ENCODE results near the gene ENTHD1. TPM values are rescaled to one million over a fixed set of nuclear protein-coding genes. Genes with fewer than 3 reads are reported as not detected.

Gene ENTHD1
- total and polyA plus RNA-seq, 8 donors, result not detected

DNA sequence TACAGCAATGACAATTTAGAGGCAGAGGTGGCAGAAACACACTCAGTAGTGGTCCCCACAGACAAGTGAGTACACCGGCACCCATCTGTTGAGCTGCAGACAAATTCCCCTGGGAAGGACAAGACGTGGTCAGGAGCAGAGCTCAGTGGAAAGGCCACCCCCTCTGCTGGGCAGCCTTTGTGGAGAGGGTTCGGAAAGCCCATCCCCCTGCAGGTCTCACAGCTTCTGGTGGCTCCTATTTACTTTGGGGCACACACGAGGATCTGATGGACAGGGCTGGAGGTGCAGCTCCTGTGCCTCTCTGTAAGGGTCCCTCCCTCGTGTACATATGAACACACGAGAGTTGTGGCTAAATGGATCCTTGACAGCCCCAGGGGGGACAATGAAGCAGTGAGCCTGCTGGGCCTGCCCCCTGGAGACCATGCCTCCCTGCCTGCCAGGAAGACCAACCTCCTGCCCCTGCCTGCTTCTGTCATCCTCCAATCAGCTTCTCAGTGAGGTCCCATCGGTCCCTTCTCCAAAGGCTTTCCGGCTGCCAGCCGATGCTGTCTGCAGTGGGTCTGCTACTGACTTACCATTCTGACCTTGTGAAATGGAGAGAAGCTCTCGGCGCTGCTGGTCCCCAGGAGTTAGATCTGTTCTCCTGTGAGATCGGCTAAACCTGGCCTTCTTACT, 161.5 kb downstream of the ENTHD1 start:
- Histone ChIP-seq H3K4me3 (no peak overlapping the region), H3K27ac (no peak overlapping the region), H3K4me1 (no peaks in the 10 kb centered on the region), H3K27me3 (peaks cover 0 to 56% (median 4%) of the 10 kb centered on the region in 3 donors), H3K36me3 (no peaks in the 10 kb centered on the region), H3K9me3 (no peaks in the 10 kb centered on the region)
- DNase-seq, result no peak
- intact Hi-C loops (cut with DNase I; ENCODE audit: low total_unique reads), result no loop called here
- WGBS, 5 donors, result 42 to 51% (median 44%) methylated on average over 8 to 12 of the region's 12 CpGs
- TF ChIP-seq POLR2A (IDR thresholded peaks at IDR 0.05), result no peak
- no peak for TF ChIP-seq POLR2AphosphoS5 (IDR thresholded peaks at IDR 0.05)
- TF ChIP-seq, protein P1, sequence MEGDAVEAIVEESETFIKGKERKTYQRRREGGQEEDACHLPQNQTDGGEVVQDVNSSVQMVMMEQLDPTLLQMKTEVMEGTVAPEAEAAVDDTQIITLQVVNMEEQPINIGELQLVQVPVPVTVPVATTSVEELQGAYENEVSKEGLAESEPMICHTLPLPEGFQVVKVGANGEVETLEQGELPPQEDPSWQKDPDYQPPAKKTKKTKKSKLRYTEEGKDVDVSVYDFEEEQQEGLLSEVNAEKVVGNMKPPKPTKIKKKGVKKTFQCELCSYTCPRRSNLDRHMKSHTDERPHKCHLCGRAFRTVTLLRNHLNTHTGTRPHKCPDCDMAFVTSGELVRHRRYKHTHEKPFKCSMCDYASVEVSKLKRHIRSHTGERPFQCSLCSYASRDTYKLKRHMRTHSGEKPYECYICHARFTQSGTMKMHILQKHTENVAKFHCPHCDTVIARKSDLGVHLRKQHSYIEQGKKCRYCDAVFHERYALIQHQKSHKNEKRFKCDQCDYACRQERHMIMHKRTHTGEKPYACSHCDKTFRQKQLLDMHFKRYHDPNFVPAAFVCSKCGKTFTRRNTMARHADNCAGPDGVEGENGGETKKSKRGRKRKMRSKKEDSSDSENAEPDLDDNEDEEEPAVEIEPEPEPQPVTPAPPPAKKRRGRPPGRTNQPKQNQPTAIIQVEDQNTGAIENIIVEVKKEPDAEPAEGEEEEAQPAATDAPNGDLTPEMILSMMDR (IDR thresholded peaks at IDR 0.05), result no peak
- TF ChIP-seq EP300 (IDR thresholded peaks at IDR 0.05), result no peak

DNA sequence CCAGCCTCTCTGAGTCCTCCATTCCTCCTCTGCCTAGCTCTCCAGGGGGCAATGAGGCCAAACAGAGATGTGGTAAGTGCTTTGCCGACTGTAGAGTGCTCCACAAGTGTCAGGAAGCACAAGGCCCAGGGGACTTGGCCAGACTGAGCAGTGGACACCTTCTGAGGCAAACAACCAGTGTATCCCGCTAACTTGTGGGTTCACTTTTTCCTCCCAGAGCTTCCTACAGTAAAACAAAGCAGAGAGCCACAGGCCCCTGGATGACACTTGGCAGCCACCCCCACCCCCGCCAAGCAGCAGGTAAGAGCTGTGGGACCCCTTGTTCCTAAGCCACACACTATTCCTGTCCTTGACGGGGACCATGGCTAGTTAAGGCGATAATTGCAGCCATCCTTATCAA, 162.1 kb downstream of the ENTHD1 start:
- WGBS, 5 donors, result 74 to 90% (median 81%) methylated on average over 3 to 5 of the region's 5 CpGs
- TF ChIP-seq, protein P1 (IDR thresholded peaks at IDR 0.05), result no peak
- TF ChIP-seq EP300 (IDR thresholded peaks at IDR 0.05), result no peak
- TF ChIP-seq POLR2A (IDR thresholded peaks at IDR 0.05), result no peak
- TF ChIP-seq POLR2AphosphoS5 (IDR thresholded peaks at IDR 0.05), result no peak
- no peak for DNase-seq

DNA sequence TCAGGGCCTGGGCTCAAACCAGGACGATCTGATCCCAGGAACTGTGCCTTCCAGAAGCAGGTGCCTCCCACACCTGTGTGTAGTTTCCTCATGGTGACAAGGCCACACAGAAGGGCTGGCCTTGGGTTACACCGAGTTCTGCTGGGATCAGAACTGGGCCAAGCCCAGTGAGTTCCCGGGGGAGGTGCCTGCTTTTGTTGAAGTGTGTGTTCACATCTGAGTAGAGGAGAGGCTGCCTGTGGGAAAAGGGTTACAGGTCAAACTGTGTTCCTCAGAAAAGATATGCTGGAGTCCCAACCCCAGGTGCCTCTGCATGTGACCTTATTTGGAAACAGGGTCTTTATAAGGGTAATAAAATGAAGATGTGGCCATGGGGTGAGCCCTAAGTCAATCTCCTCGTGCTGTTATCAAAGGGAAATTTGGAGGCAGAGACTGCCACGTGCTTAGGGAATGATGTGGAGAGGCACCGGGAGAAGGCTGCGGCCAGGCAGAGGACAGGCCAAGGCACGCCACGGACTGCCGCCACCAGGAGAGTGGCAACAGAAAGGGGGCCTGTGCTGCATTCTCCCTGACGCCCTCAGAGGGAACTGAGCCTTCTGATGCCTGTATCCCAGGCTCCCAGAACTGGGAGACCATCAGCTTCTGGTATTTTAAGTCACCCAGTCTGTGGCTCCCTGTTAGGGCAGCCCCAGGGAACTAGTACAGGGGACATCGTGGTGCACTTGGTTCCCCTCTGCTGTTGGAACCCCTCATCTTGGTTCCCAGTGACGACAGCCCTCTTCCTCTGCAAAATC, 164.2 kb downstream of the ENTHD1 start:
- intact Hi-C loops (cut with DNase I; ENCODE audit: low total_unique reads), result no loop called here
- DNase-seq, result no peak
- Histone ChIP-seq H3K27me3 (peaks cover 0 to 65% (median 4%) of the 10 kb centered on the region in 3 donors), H3K27ac (no peak overlapping the region), H3K4me1 (no peaks in the 10 kb centered on the region), H3K4me3 (no peak overlapping the region), H3K36me3 (no peaks in the 10 kb centered on the region), H3K9me3 (no peaks in the 10 kb centered on the region)
- TF ChIP-seq POLR2AphosphoS5 (IDR thresholded peaks at IDR 0.05) (no peak), EP300 (IDR thresholded peaks at IDR 0.05) (no peak)
- TF ChIP-seq, protein P1 (IDR thresholded peaks at IDR 0.05), result no peak
- WGBS, 5 donors, result 73 to 81% (median 76%) methylated on average over 10 to 13 of the region's 13 CpGs

More for the DNA sequence above, 162.1 kb downstream of the ENTHD1 start:
- Histone ChIP-seq H3K27ac (no peak overlapping the region), H3K36me3 (no peaks in the 10 kb centered on the region), H3K27me3 (peaks cover 0 to 58% (median 4%) of the 10 kb centered on the region in 3 donors), H3K9me3 (no peaks in the 10 kb centered on the region), H3K4me1 (no peaks in the 10 kb centered on the region), H3K4me3 (no peak overlapping the region)
- intact Hi-C loops (cut with DNase I; ENCODE audit: low total_unique reads), result no loop called here

DNA sequence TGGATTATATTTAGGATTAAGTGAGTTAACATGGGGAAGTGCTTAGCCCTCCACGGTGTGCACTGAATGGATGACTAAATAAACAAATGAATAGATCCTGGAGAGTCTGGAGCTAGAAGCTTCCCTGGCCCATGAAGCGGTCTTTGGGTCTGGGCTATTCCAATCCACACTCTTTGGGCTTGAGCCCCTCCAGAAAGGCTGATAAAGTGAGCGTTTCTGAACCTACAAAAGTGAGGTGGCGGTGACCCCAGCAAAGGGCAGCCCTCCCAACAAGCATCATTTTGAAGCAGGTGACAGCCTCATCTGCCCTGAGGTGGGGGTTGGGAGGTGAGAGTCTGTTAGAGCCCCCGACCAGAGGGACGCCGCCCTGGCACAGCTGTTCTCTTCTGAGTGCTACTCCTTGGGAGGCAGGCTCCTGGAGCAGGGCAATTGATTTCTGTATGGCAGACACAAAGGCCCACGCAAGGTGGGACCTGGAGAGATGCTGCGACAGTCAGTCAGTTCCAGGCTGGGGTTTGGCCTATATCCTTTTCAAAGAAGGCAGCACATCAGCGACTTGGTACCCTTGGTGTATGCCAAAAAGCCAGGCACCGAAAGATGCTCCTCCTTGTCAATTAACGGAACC, 165.2 kb downstream of the ENTHD1 start:
- Histone ChIP-seq H3K9me3 (no peaks in the 10 kb centered on the region), H3K27me3 (peaks cover 0 to 59% (median 4%) of the 10 kb centered on the region in 3 donors), H3K4me1 (no peaks in the 10 kb centered on the region), H3K27ac (no peak overlapping the region), H3K36me3 (no peaks in the 10 kb centered on the region), H3K4me3 (no peak overlapping the region)
- 83 to 87% (median 84%) methylated on average over 12 of the region's 12 CpGs for WGBS, 5 donors
- TF ChIP-seq POLR2AphosphoS5 (IDR thresholded peaks at IDR 0.05), result no peak
- no peak for TF ChIP-seq POLR2A (IDR thresholded peaks at IDR 0.05)
- TF ChIP-seq EP300 (IDR thresholded peaks at IDR 0.05), result no peak
- TF ChIP-seq, protein P1 (IDR thresholded peaks at IDR 0.05), result no peak
- intact Hi-C loops (cut with DNase I; ENCODE audit: low total_unique reads), result no loop called here
- DNase-seq, result no peak

All from stomach (tissue), 9 donors.